Central memory CD8-positive, alpha-beta T cell (primary cell): ENCODE measurements around the gene LETMD1.

Experiments used
- ATAC-seq: fragments of 150-1000 bp; cut with Tn5 transposase; replicated peaks from 2 replicates; pipeline ENCODE4 v1.10.0; 2022; ENCODE audit warnings: mild to moderate bottlenecking, moderate FRiP score, moderate number of reproducible peaks; ENCODE audit not compliant: poor library complexity, severe bottlenecking; ENCODE audit errors: extremely low read depth
- DNase-seq, 2 donors: peaks; one replicate each; pipeline ENCODE4 v3.0.0; 2021; ENCODE audit warnings: low spot score in 2 of 2
- H3K27ac Mint-ChIP-seq: one replicate; pipeline ENCODE4 v1.8.0; 2022; ENCODE audit warnings: low read depth, mild to moderate bottlenecking, moderate library complexity, mixed read lengths
- H3K27me3 Mint-ChIP-seq: one replicate; pipeline ENCODE4 v1.8.0; 2022; ENCODE audit warnings: mixed read lengths
- H3K36me3 Mint-ChIP-seq: one replicate; pipeline ENCODE4 v1.8.0; 2022; ENCODE audit warnings: mild to moderate bottlenecking, moderate library complexity, mixed read lengths; ENCODE audit not compliant: insufficient read depth
- H3K4me1 Mint-ChIP-seq: one replicate; pipeline ENCODE4 v1.8.0; 2022; ENCODE audit warnings: mixed read lengths
- H3K4me3 Mint-ChIP-seq: one replicate; pipeline ENCODE4 v1.8.0; 2022; ENCODE audit warnings: mild to moderate bottlenecking, moderate library complexity, mixed read lengths
- H3K9me3 Mint-ChIP-seq: one replicate; pipeline ENCODE4 v1.8.0; 2022; ENCODE audit warnings: mixed read lengths

LETMD1 gene

DNA sequence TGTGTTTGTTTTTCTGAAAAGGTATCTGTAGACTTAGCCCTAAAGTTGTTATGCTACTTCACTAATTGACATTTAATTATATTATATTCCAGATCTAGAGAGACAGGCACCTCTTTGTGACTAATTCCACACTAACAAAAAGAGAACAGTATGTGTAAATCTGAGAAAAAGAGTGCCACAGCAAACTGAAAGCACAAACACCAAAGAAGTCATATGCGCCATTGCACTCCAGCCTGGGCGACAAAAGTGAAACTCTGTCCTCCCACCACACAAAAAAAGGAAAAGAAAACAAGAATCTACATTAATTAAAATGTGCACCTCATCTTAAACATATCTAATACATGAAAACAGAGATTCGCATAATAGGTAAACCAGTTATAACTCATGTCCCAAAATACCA lies 39.7 kb downstream of the LETMD1 start:
- peaks cover 3% of the 10 kb centered on the region for H3K4me1 Mint-ChIP-seq
- H3K36me3 Mint-ChIP-seq = peaks cover 8% of the 10 kb centered on the region
- H3K27ac Mint-ChIP-seq = no peak overlapping the region
- DNase-seq = no peak
- ATAC-seq = no peak
- H3K4me3 Mint-ChIP-seq = no peak overlapping the region
- no peaks in the 10 kb centered on the region for H3K27me3 Mint-ChIP-seq
- H3K9me3 Mint-ChIP-seq = no peaks in the 10 kb centered on the region

DNA sequence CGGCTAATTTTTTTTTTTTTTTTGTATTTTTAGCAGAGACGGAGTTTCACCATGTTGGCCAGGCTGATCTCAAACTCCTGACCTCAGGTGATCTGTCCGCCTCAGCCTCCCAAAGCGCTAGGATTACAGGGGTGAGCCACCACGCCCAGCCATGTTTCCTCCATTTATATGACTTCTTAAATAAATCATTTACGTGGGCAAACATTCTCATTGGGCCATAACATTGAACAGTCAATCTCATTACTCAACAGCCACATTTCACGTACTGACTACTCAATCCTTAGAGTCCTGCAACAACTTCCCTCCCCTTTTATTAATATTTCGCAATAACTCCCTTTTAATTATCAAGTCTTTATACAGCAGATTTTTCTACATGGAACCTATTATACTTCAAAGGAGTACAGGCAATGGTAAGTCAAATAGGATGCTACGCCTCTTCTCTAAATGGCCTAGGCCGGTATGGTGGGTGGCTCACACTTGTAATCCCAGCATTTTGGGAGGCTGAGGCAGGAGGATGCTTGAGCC lies 42.6 kb downstream of the LETMD1 start:
- no peaks in the 10 kb centered on the region for H3K9me3 Mint-ChIP-seq
- no peak overlapping the region for H3K27ac Mint-ChIP-seq
- H3K36me3 Mint-ChIP-seq = peaks cover 18% of the 10 kb centered on the region
- no peaks in the 10 kb centered on the region for H3K4me1 Mint-ChIP-seq
- no peak overlapping the region for H3K4me3 Mint-ChIP-seq
- no peaks in the 10 kb centered on the region for H3K27me3 Mint-ChIP-seq
- no peak for DNase-seq
- ATAC-seq = no peak

DNA sequence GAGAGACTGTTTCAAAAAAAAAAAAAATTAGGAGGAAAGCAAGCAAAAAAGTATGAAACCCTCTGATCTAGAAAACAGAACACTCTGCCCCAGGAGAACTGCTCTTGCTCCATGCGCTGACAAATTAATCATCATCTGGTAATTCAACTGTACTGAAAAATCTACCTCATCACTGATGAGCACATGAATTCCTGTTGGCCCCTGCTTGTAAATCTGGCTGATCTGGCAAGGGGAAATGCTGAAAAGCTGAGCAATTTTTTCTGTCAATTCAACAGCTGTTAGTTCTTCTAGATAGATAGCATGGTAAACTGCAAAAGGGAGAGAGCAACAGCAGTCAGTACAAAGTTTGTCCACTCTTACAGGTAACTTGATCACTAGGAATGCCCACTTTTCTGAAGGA lies 50.5 kb downstream of the LETMD1 start:
- no peak overlapping the region for H3K27ac Mint-ChIP-seq
- no peaks in the 10 kb centered on the region for H3K27me3 Mint-ChIP-seq
- H3K9me3 Mint-ChIP-seq = no peaks in the 10 kb centered on the region
- no peak overlapping the region for H3K4me3 Mint-ChIP-seq
- no peaks in the 10 kb centered on the region for H3K4me1 Mint-ChIP-seq
- ATAC-seq (no peak), DNase-seq (no peak)
- peaks cover 64% of the 10 kb centered on the region for H3K36me3 Mint-ChIP-seq

DNA sequence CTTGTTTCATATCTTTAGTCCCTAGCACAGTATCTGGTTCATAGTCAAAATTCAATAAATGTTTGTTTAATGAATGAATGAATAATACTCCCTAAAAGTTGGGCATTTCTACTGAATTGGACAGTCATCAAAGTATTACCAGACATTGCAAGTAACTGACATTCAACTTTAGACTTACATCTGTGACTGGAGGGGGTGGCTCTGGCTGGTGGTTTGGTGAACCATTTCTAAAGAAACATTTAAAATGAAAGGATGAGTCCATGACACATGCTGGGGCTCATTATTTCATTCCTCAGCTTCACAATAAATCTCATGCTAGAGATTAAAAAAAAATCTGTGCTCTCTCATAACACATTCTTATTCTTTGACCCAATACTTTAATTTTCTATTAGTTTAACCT lies 55.9 kb downstream of the LETMD1 start:
- peaks cover 64% of the 10 kb centered on the region for H3K36me3 Mint-ChIP-seq
- no peak overlapping the region for H3K27ac Mint-ChIP-seq
- no peaks in the 10 kb centered on the region for H3K9me3 Mint-ChIP-seq
- no peaks in the 10 kb centered on the region for H3K27me3 Mint-ChIP-seq
- no peaks in the 10 kb centered on the region for H3K4me1 Mint-ChIP-seq
- DNase-seq (no peak), ATAC-seq (no peak)
- no peak overlapping the region for H3K4me3 Mint-ChIP-seq

DNA sequence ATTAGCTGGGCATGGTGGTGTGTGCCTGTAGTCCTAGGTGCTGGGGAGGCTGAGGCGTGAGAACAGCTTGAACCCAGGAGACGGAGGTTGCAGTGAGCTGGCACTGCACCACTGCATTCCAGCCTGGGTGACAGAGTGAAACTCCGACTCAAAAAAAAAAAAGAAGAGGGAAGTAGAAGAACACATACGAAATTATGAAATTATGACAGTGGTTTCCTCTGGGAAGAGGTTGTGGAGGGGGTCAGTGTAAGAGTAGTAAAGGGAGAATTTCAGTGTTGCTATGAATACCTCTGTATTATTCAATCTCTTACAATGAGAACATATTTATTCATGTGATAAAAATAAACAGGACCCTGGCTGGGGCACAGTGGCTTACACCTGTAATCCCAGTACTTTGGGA lies 60.0 kb downstream of the LETMD1 start:
- H3K27ac Mint-ChIP-seq = no peak overlapping the region

More for the DNA sequence above, 60.0 kb downstream of the LETMD1 start:
- Mint-ChIP-seq H3K36me3 (peaks cover 63% of the 10 kb centered on the region), H3K27me3 (no peaks in the 10 kb centered on the region), H3K9me3 (no peaks in the 10 kb centered on the region), H3K4me3 (no peak overlapping the region), H3K4me1 (peaks cover under 1% of the 10 kb centered on the region)
- DNase-seq (no peak), ATAC-seq (no peak)
